GM18505 (cell line): ENCODE data around the gene UFSP2.

Experiments used
- ATAC-seq: cut with Tn5 transposase; IDR thresholded peaks from one replicate; pipeline ENCODE4 v1.9.1; 2021; ENCODE audit not compliant: unreplicated experiment
- POLR2A ChIP-seq: IDR thresholded peaks from 4 replicates; pipeline ENCODE4 v1.6.1; 2011; ENCODE audit warnings: borderline replicate concordance; ENCODE audit not compliant: insufficient read depth, insufficient read length; ENCODE audit errors: extremely low read depth

UFSP2 gene

GRCh38 chr4:185461565-185461964 lies 35.8 kb upstream of the UFSP2 start:
- no peak for TF ChIP-seq POLR2A
- ATAC-seq: no peak

- no peak for ATAC-seq
- TF ChIP-seq POLR2A: no peak
Observed at GRCh38 chr4:185457136-185457535, 31.4 kb upstream of the UFSP2 start.

- no peak for TF ChIP-seq POLR2A
- ATAC-seq: no peak
Observed at GRCh38 chr4:185456131-185456530, 30.4 kb upstream of the UFSP2 start.

GRCh38 chr4:185445209-185445608 lies 19.4 kb upstream of the UFSP2 start:
- no peak for TF ChIP-seq POLR2A
- ATAC-seq: no peak

GRCh38 chr4:185441479-185441878 lies 15.7 kb upstream of the UFSP2 start:
- TF ChIP-seq POLR2A: no peak
- ATAC-seq: no peak

- ATAC-seq: peak; percentile 66
Observed at GRCh38 chr4:185437809-185438208, 12.0 kb upstream of the UFSP2 start.

GRCh38 chr4:185435466-185435865 lies 9.7 kb upstream of the UFSP2 start:
- ATAC-seq: no peak
- TF ChIP-seq POLR2A: no peak

More at GRCh38 chr4:185437809-185438208, 12.0 kb upstream of the UFSP2 start:
- no peak for TF ChIP-seq POLR2A

- no peak for TF ChIP-seq POLR2A
Observed at GRCh38 chr4:185429660-185430059, 3.9 kb upstream of the UFSP2 start.

GRCh38 chr4:185426960-185427688 lies 1.4 kb upstream of the UFSP2 start:
- no peak for TF ChIP-seq POLR2A
- no peak for ATAC-seq

More at GRCh38 chr4:185429660-185430059, 3.9 kb upstream of the UFSP2 start:
- ATAC-seq: no peak

- no peak for TF ChIP-seq POLR2A
- ATAC-seq: no peak
Observed at GRCh38 chr4:185424905-185425646, 688 bp downstream of the UFSP2 start.

GRCh38 chr4:185421366-185422124 lies 4.2 kb downstream of the UFSP2 start:
- no peak for ATAC-seq
- TF ChIP-seq POLR2A: no peak

- ATAC-seq: no peak
- no peak for TF ChIP-seq POLR2A
Observed at GRCh38 chr4:185416955-185417354, 8.8 kb downstream of the UFSP2 start.

GRCh38 chr4:185412412-185412811 lies 13.4 kb downstream of the UFSP2 start:
- no peak for TF ChIP-seq POLR2A
- ATAC-seq: no peak
